ENCODE results near the gene BRD3OS.

GRCh38 chr9:134053941-134054761 lies 28.9 kb downstream of the BRD3OS start:
- TF ChIP-seq POLR2A (IDR thresholded peaks at IDR 0.05; ENCODE audit: low read depth, low read length) (no peak), MXI1 (IDR thresholded peaks at IDR 0.05; ENCODE audit: borderline replicate concordance, low read depth, low read length) (no peak), CTCF (conservative IDR thresholded peaks at IDR 0.05; ENCODE audit: low read depth, low read length) (no peak), CHD1 (IDR thresholded peaks at IDR 0.05; ENCODE audit: low read depth, low read length) (no peak), RAD21 (IDR thresholded peaks at IDR 0.05; ENCODE audit: low read length) (no peak), RFX5 (IDR thresholded peaks at IDR 0.05; ENCODE audit: low read depth, low read length) (no peak), MAFK (IDR thresholded peaks at IDR 0.05; ENCODE audit: low read depth, low read length) (no peak), BHLHE40 (IDR thresholded peaks at IDR 0.05; ENCODE audit: low read depth, low read length) (no peak), NFE2L2 (IDR thresholded peaks at IDR 0.05; ENCODE audit: low read depth, low read length) (no peak), RCOR1 (IDR thresholded peaks at IDR 0.05; ENCODE audit: insufficient replicate concordance, low read length) (no peak), USF2 (IDR thresholded peaks at IDR 0.05; ENCODE audit: low read depth, low read length) (no peak)
